Upper lobe of left lung (tissue), 6 donors: ENCODE data around the gene ANGPTL5. TPM values are rescaled to one million over a fixed set of nuclear protein-coding genes. Genes with fewer than 3 reads are reported as not detected.

Experiments
- ATAC-seq, 2 donors: fragments of 200-7000 bp; cut with Tn5 transposase; one replicate each; pipeline ENCODE4 v1.9.1; 2022; ENCODE audit warnings: mild to moderate bottlenecking in 2 of 2, moderate library complexity in 2 of 2; ENCODE audit not compliant: low FRiP score in 2 of 2
- DNase-seq, 2 donors: peaks; one replicate each; pipeline ENCODE4 v3.0.0-alpha.2; 2019 to 2020
- H3K27ac ChIP-seq, 4 donors: fragments of 200-600 bp; sonication (generic); one replicate each; pipeline ENCODE4 v1.5.1; 2016 to 2019
- H3K27me3 ChIP-seq, 4 donors: fragments of 200-600 bp; sonication (generic); one replicate each; pipeline ENCODE4 v1.5.1; 2017 to 2019
- H3K36me3 ChIP-seq, 4 donors: fragments of 200-600 bp; sonication (generic); one replicate each; pipeline ENCODE4 v1.5.1; 2016 to 2019
- H3K4me1 ChIP-seq, 4 donors: fragments of 200-600 bp; sonication (generic); one replicate each; pipeline ENCODE4 v1.5.1; 2018 to 2019
- H3K4me3 ChIP-seq, 4 donors: fragments of 200-600 bp; sonication (generic); one replicate each; pipeline ENCODE4 v1.5.1; 2017 to 2019; ENCODE audit warnings: mild to moderate bottlenecking in 2 of 4, moderate library complexity in 1 of 4
- H3K9me3 ChIP-seq, 4 donors: fragments of 200-600 bp; sonication (generic); one replicate each; pipeline ENCODE4 v1.5.1; 2018 to 2019
- EP300 ChIP-seq, 4 donors: sonication (generic); formaldehyde crosslinking; IDR thresholded peaks; one replicate each; pipeline ENCODE4 v1.5.1; 2017; ENCODE audit warnings: antibody characterized with exemption in 4 of 4, control low read depth in 2 of 4
- POLR2A ChIP-seq, 4 donors: fragments of 450-650 bp; IDR thresholded peaks; one replicate each; pipeline ENCODE4 v1.5.1; 2016 to 2017; ENCODE audit warnings: antibody characterized with exemption in 4 of 4, mild to moderate bottlenecking in 2 of 4
- POLR2AphosphoS5 ChIP-seq, 2 donors: sonication (generic); formaldehyde crosslinking; IDR thresholded peaks; one replicate each; pipeline ENCODE4 v1.5.1; 2017; ENCODE audit warnings: antibody characterized with exemption in 2 of 2
- WGBS, 2 donors: methylation state at CpG; one replicate each; pipeline ENCODE4 v1.1.5; 2017 to 2018; 5-methylcytosine and 5-hydroxymethylcytosine counted together
- total RNA-seq, 6 donors: library from RNA; depleted of rRNA in 4 of 6; stranded (reverse); fragments of >200 nt in 4 of 6; gene quantifications; one replicate each; pipeline versions ENCODE4 v1.1.0 to v1.2.1, GENCODE V29; 2016 to 2021
- TF ChIP-seq, protein P1 (sequence below), 6 experiments: fragments of 450-650 bp in 4 of 6; fragments of 200-600 bp in 2 of 6; sonication (generic) in 2 of 6; IDR thresholded peaks; one replicate each; pipeline ENCODE4 v1.5.1; 2016 to 2019; ENCODE audit warnings: antibody characterized with exemption in 6 of 6
- donor health status: DM: no; HTN: no; CAD: no; lungs with moderate emphysema.
- donor health status: DM: no; HTN: yes; CAD: no; lungs with severe emphysema.

ANGPTL5 gene
- total RNA-seq, 6 donors from 2014 or later = 0.09 to 0.49 (median 0.29) TPM; not detected in 2

DNA sequence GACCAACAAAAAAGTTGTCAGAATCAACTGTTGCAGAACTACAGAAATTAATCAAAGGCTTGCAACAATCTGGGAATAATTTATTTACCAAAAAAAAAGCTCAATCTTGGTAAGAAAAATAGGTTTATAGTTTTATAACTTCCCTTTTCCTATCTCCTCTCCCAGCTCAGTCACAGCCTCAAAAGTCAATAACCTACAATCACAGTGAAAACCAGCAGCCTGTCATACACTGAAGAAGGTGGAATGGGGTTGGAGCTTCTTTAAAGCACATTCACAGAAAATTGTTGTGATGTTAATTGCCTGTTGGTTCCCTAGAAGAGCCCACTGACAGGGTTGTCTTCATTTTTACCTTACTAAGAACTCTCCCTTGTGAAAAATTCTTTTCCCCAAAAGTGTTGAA is 52.2 kb downstream of the ANGPTL5 start:
- DNase-seq = no peak
- Histone ChIP-seq H3K4me1 (no peaks in the 10 kb centered on the region), H3K9me3 (no peaks in the 10 kb centered on the region), H3K4me3 (no peak overlapping the region), H3K27ac (no peak overlapping the region), H3K36me3 (no peaks in the 10 kb centered on the region), H3K27me3 (no peaks in the 10 kb centered on the region)
- ATAC-seq = no peak
- TF ChIP-seq POLR2A (IDR thresholded peaks at IDR 0.05) = no peak
- TF ChIP-seq, protein P1, sequence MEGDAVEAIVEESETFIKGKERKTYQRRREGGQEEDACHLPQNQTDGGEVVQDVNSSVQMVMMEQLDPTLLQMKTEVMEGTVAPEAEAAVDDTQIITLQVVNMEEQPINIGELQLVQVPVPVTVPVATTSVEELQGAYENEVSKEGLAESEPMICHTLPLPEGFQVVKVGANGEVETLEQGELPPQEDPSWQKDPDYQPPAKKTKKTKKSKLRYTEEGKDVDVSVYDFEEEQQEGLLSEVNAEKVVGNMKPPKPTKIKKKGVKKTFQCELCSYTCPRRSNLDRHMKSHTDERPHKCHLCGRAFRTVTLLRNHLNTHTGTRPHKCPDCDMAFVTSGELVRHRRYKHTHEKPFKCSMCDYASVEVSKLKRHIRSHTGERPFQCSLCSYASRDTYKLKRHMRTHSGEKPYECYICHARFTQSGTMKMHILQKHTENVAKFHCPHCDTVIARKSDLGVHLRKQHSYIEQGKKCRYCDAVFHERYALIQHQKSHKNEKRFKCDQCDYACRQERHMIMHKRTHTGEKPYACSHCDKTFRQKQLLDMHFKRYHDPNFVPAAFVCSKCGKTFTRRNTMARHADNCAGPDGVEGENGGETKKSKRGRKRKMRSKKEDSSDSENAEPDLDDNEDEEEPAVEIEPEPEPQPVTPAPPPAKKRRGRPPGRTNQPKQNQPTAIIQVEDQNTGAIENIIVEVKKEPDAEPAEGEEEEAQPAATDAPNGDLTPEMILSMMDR (IDR thresholded peaks at IDR 0.05) = no peak
- TF ChIP-seq POLR2AphosphoS5 (IDR thresholded peaks at IDR 0.05) = no peak
- no peak for TF ChIP-seq EP300 (IDR thresholded peaks at IDR 0.05)

DNA sequence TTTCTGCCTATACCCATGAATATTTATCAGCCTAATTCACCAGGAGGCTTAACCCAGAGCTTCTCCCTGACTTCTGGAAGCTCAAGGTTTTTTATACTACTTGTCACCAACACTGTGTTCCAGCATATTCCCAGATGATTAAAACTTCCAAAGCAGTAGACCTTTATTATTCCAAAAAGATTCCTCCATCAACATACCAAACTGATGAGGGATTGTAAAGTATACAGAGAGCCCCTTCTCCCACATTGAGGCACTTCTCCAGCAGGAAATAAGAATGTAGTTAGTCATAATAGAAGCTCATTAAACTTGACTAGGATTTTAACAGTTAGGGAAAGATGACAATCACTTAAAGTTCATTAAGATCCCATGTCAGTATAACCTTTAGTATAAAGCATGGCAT is 53.0 kb downstream of the ANGPTL5 start:
- DNase-seq (no peak), ATAC-seq (no peak)
- no peak overlapping the region for H3K27ac ChIP-seq
- no peak overlapping the region for H3K4me3 ChIP-seq
- H3K4me1 ChIP-seq = no peaks in the 10 kb centered on the region
- H3K27me3 ChIP-seq = no peaks in the 10 kb centered on the region
- TF ChIP-seq, protein P1 (IDR thresholded peaks at IDR 0.05) = no peak
- TF ChIP-seq EP300 (IDR thresholded peaks at IDR 0.05) (no peak), POLR2AphosphoS5 (IDR thresholded peaks at IDR 0.05) (no peak), POLR2A (IDR thresholded peaks at IDR 0.05) (no peak)
- H3K9me3 ChIP-seq = no peaks in the 10 kb centered on the region
- H3K36me3 ChIP-seq = no peaks in the 10 kb centered on the region

DNA sequence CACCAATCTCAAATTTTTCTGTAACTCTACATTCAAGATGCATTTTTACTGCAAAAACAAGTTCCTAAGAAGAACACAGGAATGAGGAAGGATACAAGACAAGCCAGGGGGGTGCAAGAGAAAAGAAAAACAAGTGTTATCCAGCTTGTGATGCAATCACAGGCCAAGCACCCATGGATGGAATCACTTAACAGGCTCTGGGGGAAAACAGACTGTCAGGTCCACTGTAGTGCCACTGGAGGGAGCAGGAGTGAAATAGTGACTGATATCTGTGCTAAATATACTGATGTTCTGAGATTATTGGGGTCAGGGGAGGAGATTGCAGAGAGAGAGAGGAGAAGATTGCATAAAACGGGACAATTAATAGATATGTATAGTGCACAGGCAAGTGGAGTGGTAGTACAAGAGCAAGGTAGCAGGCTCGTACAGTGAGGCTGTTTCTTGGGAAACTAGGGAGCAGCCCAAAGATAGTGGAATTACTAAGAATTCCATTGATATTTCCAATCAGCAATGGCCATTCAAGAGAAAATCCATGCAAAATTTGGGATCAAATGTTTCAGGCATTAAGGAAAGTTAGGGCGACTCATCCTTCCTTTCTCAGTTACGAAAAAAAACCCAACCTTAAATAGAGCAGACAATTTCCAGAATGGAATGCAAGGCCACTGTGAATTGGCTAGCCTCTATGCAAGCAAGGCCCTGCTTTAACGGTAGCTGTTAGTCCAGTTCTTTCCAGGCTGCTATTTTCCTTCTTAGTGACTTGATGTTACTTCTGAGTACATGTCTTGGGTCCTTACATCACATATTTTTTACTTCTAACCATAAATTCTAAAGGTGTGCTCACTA is 53.7 kb downstream of the ANGPTL5 start:
- no peaks in the 10 kb centered on the region for H3K9me3 ChIP-seq
- no peak overlapping the region for H3K4me3 ChIP-seq
- no peaks in the 10 kb centered on the region for H3K36me3 ChIP-seq
- DNase-seq = peak in 1 of 2 donors; percentile 38
- TF ChIP-seq, protein P1 (IDR thresholded peaks at IDR 0.05) = peak in 4 of 6 experiments; percentile 14 to 36 (median 25)
- TF ChIP-seq EP300 (IDR thresholded peaks at IDR 0.05) = no peak
- 71 to 77% methylated on average over 5 of the region's 5 CpGs for WGBS, 2 donors
- H3K27ac ChIP-seq = no peak overlapping the region
- peak; percentile 45 to 47 for ATAC-seq
- H3K4me1 ChIP-seq = no peaks in the 10 kb centered on the region
- H3K27me3 ChIP-seq = no peaks in the 10 kb centered on the region

DNA sequence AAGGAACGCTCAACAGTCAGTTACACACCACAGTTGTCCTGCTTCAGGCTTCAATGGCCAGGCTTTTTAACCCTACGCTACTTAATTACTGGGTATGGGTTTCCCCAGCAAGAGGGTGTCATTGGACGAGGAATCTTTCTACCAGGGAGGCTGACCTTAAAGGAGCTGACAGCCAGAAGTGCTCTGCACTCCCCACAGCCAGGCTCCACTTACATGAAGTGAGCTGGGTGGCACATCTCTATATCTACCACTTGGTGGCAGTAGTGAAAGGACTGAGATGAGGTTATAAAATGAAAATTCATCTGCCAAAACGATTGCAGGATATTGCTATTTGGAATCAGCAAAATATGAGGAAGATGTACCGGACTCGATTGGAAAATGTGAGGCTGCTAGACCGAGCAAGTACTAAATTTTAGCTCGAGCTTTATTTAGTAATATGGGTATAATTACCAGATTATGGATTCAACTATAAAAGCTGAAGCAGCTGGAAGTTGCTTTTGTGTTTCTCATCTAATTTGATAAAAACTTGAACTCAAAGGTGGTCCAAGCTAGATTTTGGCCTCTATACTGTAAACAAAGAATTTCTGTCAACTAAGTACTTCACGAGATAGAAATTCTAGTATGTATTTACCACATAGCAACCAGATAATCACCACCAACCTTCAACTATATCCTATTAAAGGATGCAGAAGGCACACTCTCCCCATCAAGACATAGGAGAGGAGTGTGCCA is 55.5 kb downstream of the ANGPTL5 start:
- H3K27me3 ChIP-seq = no peaks in the 10 kb centered on the region
- no peaks in the 10 kb centered on the region for H3K36me3 ChIP-seq
- H3K4me3 ChIP-seq = no peak overlapping the region
- no peak for TF ChIP-seq EP300 (IDR thresholded peaks at IDR 0.05)
- TF ChIP-seq POLR2AphosphoS5 (IDR thresholded peaks at IDR 0.05) = no peak
- TF ChIP-seq POLR2A (IDR thresholded peaks at IDR 0.05) = no peak
- TF ChIP-seq, protein P1 (IDR thresholded peaks at IDR 0.05) = peak; percentile 50 to 76 (median 67)
- 28 to 37% methylated on average over 9 of the region's 9 CpGs for WGBS, 2 donors
- H3K9me3 ChIP-seq = no peaks in the 10 kb centered on the region
- ATAC-seq = peak; percentile 76 to 92
- DNase-seq = peak in 1 of 2 donors; percentile 47
- H3K4me1 ChIP-seq = no peaks in the 10 kb centered on the region
- H3K27ac ChIP-seq = no peak overlapping the region
